ENCODE measurements around the gene POLR2E. TPM values are rescaled to one million over a fixed set of nuclear protein-coding genes. Genes with fewer than 3 reads are reported as not detected.

Gene POLR2E
- polyA plus RNA-seq, 1 of the 3 experiments (the other 2 are of a cell fraction), result 283 TPM

DNA sequence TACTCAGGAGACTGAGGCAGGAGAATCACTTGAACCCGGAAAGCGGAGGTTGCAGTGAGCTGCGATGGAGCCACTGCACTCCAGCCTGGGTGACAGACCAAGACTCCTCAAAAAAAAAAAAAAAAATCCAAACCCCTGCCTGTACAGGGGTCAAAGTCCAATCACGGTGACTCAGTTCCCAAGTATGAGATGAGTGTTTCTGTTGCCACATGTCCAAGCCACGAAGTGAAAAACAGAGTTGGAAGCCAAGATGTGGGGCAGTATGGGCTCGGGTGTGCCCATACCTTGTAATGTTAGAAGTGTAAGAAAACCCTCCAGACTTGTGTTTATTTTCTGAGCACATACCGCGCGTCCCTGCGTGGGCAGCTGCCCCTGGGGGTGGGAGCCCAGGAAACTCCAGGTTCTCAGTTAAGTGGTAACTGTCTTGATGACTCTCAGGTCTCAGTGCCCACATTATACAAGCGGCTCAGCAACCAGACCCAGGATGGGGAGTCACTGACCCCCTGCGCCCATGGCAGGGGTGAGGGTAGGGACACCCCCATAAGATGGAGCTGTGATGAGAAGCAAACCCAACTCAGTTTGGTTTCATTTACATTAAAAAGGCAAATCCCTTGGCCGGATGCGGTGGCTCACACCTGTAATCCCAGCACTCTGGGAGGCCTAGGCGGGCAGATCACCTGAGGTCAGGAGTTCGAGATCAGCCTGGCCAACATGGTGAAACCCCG lies 7.4 kb upstream of the POLR2E start (continued):
- no peak for TF ChIP-seq CHD2 (IDR thresholded peaks at IDR 0.05; ENCODE audit: low read length, partially characterized antibody)
- 0 out of 2 replicates have a peak, but pooled peaks have one; percentile 18 for TF ChIP-seq FOXM1 (IDR thresholded peaks at IDR 0.05; ENCODE audit: low read depth)
- TF ChIP-seq, protein P1, sequence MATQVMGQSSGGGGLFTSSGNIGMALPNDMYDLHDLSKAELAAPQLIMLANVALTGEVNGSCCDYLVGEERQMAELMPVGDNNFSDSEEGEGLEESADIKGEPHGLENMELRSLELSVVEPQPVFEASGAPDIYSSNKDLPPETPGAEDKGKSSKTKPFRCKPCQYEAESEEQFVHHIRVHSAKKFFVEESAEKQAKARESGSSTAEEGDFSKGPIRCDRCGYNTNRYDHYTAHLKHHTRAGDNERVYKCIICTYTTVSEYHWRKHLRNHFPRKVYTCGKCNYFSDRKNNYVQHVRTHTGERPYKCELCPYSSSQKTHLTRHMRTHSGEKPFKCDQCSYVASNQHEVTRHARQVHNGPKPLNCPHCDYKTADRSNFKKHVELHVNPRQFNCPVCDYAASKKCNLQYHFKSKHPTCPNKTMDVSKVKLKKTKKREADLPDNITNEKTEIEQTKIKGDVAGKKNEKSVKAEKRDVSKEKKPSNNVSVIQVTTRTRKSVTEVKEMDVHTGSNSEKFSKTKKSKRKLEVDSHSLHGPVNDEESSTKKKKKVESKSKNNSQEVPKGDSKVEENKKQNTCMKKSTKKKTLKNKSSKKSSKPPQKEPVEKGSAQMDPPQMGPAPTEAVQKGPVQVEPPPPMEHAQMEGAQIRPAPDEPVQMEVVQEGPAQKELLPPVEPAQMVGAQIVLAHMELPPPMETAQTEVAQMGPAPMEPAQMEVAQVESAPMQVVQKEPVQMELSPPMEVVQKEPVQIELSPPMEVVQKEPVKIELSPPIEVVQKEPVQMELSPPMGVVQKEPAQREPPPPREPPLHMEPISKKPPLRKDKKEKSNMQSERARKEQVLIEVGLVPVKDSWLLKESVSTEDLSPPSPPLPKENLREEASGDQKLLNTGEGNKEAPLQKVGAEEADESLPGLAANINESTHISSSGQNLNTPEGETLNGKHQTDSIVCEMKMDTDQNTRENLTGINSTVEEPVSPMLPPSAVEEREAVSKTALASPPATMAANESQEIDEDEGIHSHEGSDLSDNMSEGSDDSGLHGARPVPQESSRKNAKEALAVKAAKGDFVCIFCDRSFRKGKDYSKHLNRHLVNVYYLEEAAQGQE (IDR thresholded peaks at IDR 0.05; ENCODE audit: low read depth, low read length), result peak; percentile 48; the same call in 1 of the 2 replicates
- TF ChIP-seq PBX3 (IDR thresholded peaks at IDR 0.05), result peak; percentile 65
- peak; percentile 87 for TF ChIP-seq TCF12 (IDR thresholded peaks at IDR 0.05)
- TF ChIP-seq, protein P2, sequence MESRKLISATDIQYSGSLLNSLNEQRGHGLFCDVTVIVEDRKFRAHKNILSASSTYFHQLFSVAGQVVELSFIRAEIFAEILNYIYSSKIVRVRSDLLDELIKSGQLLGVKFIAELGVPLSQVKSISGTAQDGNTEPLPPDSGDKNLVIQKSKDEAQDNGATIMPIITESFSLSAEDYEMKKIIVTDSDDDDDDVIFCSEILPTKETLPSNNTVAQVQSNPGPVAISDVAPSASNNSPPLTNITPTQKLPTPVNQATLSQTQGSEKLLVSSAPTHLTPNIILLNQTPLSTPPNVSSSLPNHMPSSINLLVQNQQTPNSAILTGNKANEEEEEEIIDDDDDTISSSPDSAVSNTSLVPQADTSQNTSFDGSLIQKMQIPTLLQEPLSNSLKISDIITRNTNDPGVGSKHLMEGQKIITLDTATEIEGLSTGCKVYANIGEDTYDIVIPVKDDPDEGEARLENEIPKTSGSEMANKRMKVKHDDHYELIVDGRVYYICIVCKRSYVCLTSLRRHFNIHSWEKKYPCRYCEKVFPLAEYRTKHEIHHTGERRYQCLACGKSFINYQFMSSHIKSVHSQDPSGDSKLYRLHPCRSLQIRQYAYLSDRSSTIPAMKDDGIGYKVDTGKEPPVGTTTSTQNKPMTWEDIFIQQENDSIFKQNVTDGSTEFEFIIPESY (IDR thresholded peaks at IDR 0.05; ENCODE audit: borderline replicate concordance, low read depth), result peak; percentile 64; the same call in 1 of the 2 replicates
- peak; percentile 54; the same call in 1 of the 2 replicates for TF ChIP-seq POLR2AphosphoS5 (IDR thresholded peaks at IDR 0.05; ENCODE audit: low read depth, low read length)
- no peak for TF ChIP-seq FOXJ3 (CRISPR knock-in tag; IDR thresholded peaks at IDR 0.05)
- TF ChIP-seq RXRA (IDR thresholded peaks at IDR 0.05; ENCODE audit: borderline replicate concordance, low read depth), result peak; percentile 96; the same call in 1 of the 2 replicates
- TF ChIP-seq EP300 (IDR thresholded peaks at IDR 0.05; ENCODE audit: borderline replicate concordance in 1 of 2, low read depth in 1 of 2, low read length in 1 of 2), result peak in 1 of 2 experiments; percentile 74; a peak in 1 of 4 replicates
- TF ChIP-seq SIN3A (IDR thresholded peaks at IDR 0.05; ENCODE audit: borderline replicate concordance, low read depth, low read length), result peak; percentile 33; the same call in 1 of the 2 replicates

GRCh38 chr19:1101337-1101698 lies 6.1 kb upstream of the POLR2E start:
- peaks cover 0 to 8% of the 10 kb centered on the region in 2 experiments for H3K36me3 ChIP-seq (replicated peaks in 1 of 2; ENCODE audit: control insufficient read depth in 1 of 2, insufficient read depth in 2 of 2, low read length in 1 of 2)
- DNase-seq, result no peak
- peaks cover 31% of the 10 kb centered on the region for H3F3A ChIP-seq (replicated peaks; ENCODE audit: insufficient read depth)
- no peak overlapping the region for H3K4me3 ChIP-seq (ENCODE audit: low read depth in 2 of 2, low read length in 1 of 2)
- H3K4me1 ChIP-seq (ENCODE audit: control insufficient read depth in 1 of 2, insufficient read depth in 2 of 2, low read depth in 1 of 2, low read length in 1 of 2), result peaks cover 21 to 22% of the 10 kb centered on the region in 2 experiments; a peak in 3 of 4 replicates
- peak overlapping the region; percentile 54; the same call in 1 of the 2 replicates for H3K9ac ChIP-seq
- H3K27me3 ChIP-seq (ENCODE audit: insufficient read depth), result no peaks in the 10 kb centered on the region
- H3K79me2 ChIP-seq (ENCODE audit: insufficient read depth), result peaks cover 13% of the 10 kb centered on the region; the same call in 1 of the 2 replicates
- H3K4me2 ChIP-seq, result peak overlapping the region; percentile 61
- peak overlapping the region; percentile 68 to 95 for H3K27ac ChIP-seq (ENCODE audit: low read depth in 2 of 2, low read length in 1 of 2)
- H2AFZ ChIP-seq (ENCODE audit: low read depth), result peak overlapping the region; percentile 3; the same call in 1 of the 2 replicates
- no peaks in the 10 kb centered on the region for H3K9me2 ChIP-seq
- ChIA-PET POLR2A (no interaction called here), CTCF (interaction anchor here (0.6 to 4.4 kb wide), 4 partner anchors 12 to 122 kb away, joined by 3 to 44 read pairs (median 5); no protein-coding TSS in a partner anchor)
- no peaks in the 10 kb centered on the region for H3K9me3 ChIP-seq
- 88% methylated on average over 9 of the region's 9 CpGs for WGBS (ENCODE audit: low lambda C conversion rate)
- peaks cover 10% of the 10 kb centered on the region; the same call in 1 of the 2 replicates for H4K20me1 ChIP-seq (ENCODE audit: insufficient read depth)
- TF ChIP-seq MXI1 (IDR thresholded peaks at IDR 0.05; ENCODE audit: low read depth, low read length) (no peak), RAD21 (IDR thresholded peaks at IDR 0.05; ENCODE audit: low read length) (no peak), GABPA (IDR thresholded peaks at IDR 0.05; ENCODE audit: low read depth) (no peak), GATA2 (CRISPR knock-in tag; IDR thresholded peaks at IDR 0.05) (no peak), FOXM1 (IDR thresholded peaks at IDR 0.05; ENCODE audit: low read depth) (no peak), SMC3 (IDR thresholded peaks at IDR 0.05; ENCODE audit: low read depth, low read length) (no peak), NFIC (IDR thresholded peaks at IDR 0.05; ENCODE audit: borderline replicate concordance) (no peak), RFX5 (IDR thresholded peaks at IDR 0.05; ENCODE audit: low read length) (no peak), EZH2phosphoT487 (IDR thresholded peaks at IDR 0.05; ENCODE audit: borderline replicate concordance, low read depth) (no peak), POLR2AphosphoS5 (IDR thresholded peaks at IDR 0.05; ENCODE audit: low read depth, low read length) (no peak)
- TF ChIP-seq, protein P1 (IDR thresholded peaks at IDR 0.05; ENCODE audit: low read depth, low read length), result no peak
